ENCODE measurements around the gene WFDC6. TPM values are rescaled to one million over a fixed set of nuclear protein-coding genes. Genes with fewer than 3 reads are reported as not detected.

WFDC6 gene
- total RNA-seq, 4 donors from 2014 or later: not detected

- intact Hi-C loops (cut with DNase I): no loop called here
- H3K27me3 ChIP-seq: peaks cover 0 to 26% (median 0%) of the 10 kb centered on the region in 4 donors
- no peak overlapping the region for H3K4me3 ChIP-seq
- WGBS: 71% methylated on average over 4 of the region's 4 CpGs
- no peak overlapping the region for H3K27ac ChIP-seq (replicated peaks in 1 of 4)
- H3K9me3 ChIP-seq: no peaks in the 10 kb centered on the region
- no peak for DNase-seq (ENCODE audit: extremely low spot score)
- H3K36me3 ChIP-seq: no peaks in the 10 kb centered on the region
- H3K4me1 ChIP-seq: no peaks in the 10 kb centered on the region
- TF ChIP-seq POLR2AphosphoS5 (IDR thresholded peaks at IDR 0.05): no peak
- TF ChIP-seq POLR2A (IDR thresholded peaks at IDR 0.05; ENCODE audit: low read depth): no peak
- TF ChIP-seq EP300 (IDR thresholded peaks at IDR 0.05): no peak
Observed at GRCh38 chr20:45527294-45527693, 12.0 kb downstream of the WFDC6 start.

- Histone ChIP-seq H3K4me1 (no peaks in the 10 kb centered on the region), H3K27me3 (peaks cover 0 to 17% (median 0%) of the 10 kb centered on the region in 4 donors), H3K9me3 (no peaks in the 10 kb centered on the region), H3K36me3 (no peaks in the 10 kb centered on the region), H3K4me3 (no peak overlapping the region), H3K27ac (replicated peaks in 1 of 4) (no peak overlapping the region)
- intact Hi-C loops (cut with DNase I): no loop called here
- TF ChIP-seq POLR2A (IDR thresholded peaks at IDR 0.05; ENCODE audit: low read depth) (no peak), CTCF (IDR thresholded peaks at IDR 0.05) (no peak), POLR2AphosphoS5 (IDR thresholded peaks at IDR 0.05) (no peak), EP300 (IDR thresholded peaks at IDR 0.05) (no peak)
- no peak for DNase-seq (ENCODE audit: extremely low spot score)
- WGBS: 70% methylated on average over 1 of the region's 1 CpG
Observed at GRCh38 chr20:45523821-45524220, 15.5 kb downstream of the WFDC6 start.

- H3K27ac ChIP-seq (replicated peaks in 1 of 4): no peak overlapping the region
- WGBS: 50% methylated on average over 2 of the region's 2 CpGs
- no peaks in the 10 kb centered on the region for H3K4me1 ChIP-seq
- DNase-seq (ENCODE audit: extremely low spot score): no peak
- TF ChIP-seq EP300 (IDR thresholded peaks at IDR 0.05) (no peak), POLR2AphosphoS5 (IDR thresholded peaks at IDR 0.05) (no peak), CTCF (IDR thresholded peaks at IDR 0.05) (no peak), POLR2A (IDR thresholded peaks at IDR 0.05; ENCODE audit: low read depth) (no peak)
- no peak overlapping the region for H3K4me3 ChIP-seq
- intact Hi-C loops (cut with DNase I): no loop called here
- no peaks in the 10 kb centered on the region for H3K9me3 ChIP-seq
- H3K36me3 ChIP-seq: no peaks in the 10 kb centered on the region
- H3K27me3 ChIP-seq: peaks cover 0 to 6% (median 0%) of the 10 kb centered on the region in 4 donors
Observed at GRCh38 chr20:45518282-45518681, 21.0 kb downstream of the WFDC6 start.

DNA sequence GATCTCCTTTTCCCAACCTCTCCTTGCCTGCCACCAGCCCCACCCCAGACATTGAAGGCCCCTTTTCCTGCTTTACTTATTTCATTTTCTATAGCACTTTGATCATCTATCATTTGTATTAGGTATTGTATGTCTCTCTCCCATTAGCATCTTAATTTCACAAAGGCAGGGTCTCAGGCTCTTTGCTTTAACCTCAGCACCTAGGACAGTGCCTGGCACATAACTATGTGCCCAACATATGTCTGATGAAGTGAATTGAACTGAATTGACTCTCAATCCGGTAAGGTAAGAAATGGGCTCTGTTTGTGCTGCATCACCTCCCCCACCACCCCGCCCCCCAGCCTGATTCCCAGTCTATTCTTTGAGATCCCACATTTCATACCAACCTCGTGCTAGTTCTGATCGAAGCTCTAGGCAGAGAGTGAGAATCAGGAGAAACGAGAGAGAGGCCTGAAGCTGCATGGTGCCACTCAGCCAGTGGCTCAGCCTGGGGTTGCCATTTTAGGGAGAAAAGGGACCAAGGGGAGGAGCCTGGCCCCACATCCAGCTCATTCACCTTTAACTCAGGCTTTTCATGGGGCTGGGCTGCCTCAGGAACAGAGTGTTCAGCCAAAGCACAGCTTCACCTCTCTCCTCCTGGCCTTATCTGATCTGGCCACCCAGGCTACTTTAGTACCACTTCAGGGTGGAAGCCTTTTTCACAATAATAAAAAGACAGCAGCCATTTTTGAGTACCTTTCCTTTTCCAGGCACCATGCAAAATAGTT, 24.0 kb downstream of the WFDC6 start, which contains the start of gene SPINT3:
TSS of gene SPINT3 (minus strand) at position 476 of the 767 bp plus-strand sequence. CDS start at position 462, 14 bp downstream.
- Histone ChIP-seq H3K4me1 (no peaks in the 10 kb centered on the region), H3K36me3 (no peaks in the 10 kb centered on the region), H3K27me3 (peaks cover 0 to 20% (median 0%) of the 10 kb centered on the region in 4 donors), H3K9me3 (no peaks in the 10 kb centered on the region), H3K4me3 (no peak within 1 kb of the TSS), H3K27ac (replicated peaks in 1 of 4) (no peak within 1 kb of the TSS)
- 78% methylated on average over 5 of the region's 5 CpGs for WGBS
- intact Hi-C loops (cut with DNase I): no loop called here
- no peak for TF ChIP-seq CTCF (IDR thresholded peaks at IDR 0.05)
- TF ChIP-seq EP300 (IDR thresholded peaks at IDR 0.05): no peak
- TF ChIP-seq POLR2AphosphoS5 (IDR thresholded peaks at IDR 0.05): no peak
- no peak for TF ChIP-seq POLR2A (IDR thresholded peaks at IDR 0.05; ENCODE audit: low read depth)
- no peak for DNase-seq (ENCODE audit: extremely low spot score)

- Histone ChIP-seq H3K27ac (replicated peaks in 1 of 4) (no peak overlapping the region), H3K9me3 (no peaks in the 10 kb centered on the region), H3K27me3 (peaks cover 0 to 20% (median 0%) of the 10 kb centered on the region in 4 donors), H3K4me1 (no peaks in the 10 kb centered on the region), H3K4me3 (no peak overlapping the region), H3K36me3 (no peaks in the 10 kb centered on the region)
- no peak for TF ChIP-seq POLR2AphosphoS5 (IDR thresholded peaks at IDR 0.05)
- TF ChIP-seq POLR2A (IDR thresholded peaks at IDR 0.05; ENCODE audit: low read depth): no peak
- no peak for TF ChIP-seq EP300 (IDR thresholded peaks at IDR 0.05)
- TF ChIP-seq CTCF (IDR thresholded peaks at IDR 0.05): no peak
- intact Hi-C loops (cut with DNase I): no loop called here
- WGBS: 65% methylated on average over 5 of the region's 5 CpGs
- DNase-seq (ENCODE audit: extremely low spot score): no peak
Observed at GRCh38 chr20:45510242-45510862, 28.9 kb downstream of the WFDC6 start.
